Stimulated activated effector memory CD8-positive, alpha-beta T cell treated with anti-CD3 and anti-CD28 coated beads, Interleukin-12 subunit alpha, Interleukin-12 subunit beta, amount 100 ng/mL, for 72 hours (primary cell): Measurements from ENCODE around the gene WDR54.
"Not testable (repeated sequence)": the region's sequence is repeated elsewhere in the genome, so short reads cannot be mapped to it uniquely, and the experiment has no call there.

Source experiments
- ATAC-seq: fragments of 150-1000 bp; cut with Tn5 transposase; 2 replicates; pipeline ENCODE4 v1.10.0; 2021
- DNase-seq, 2 donors: peaks; one replicate each; pipeline ENCODE4 v3.0.0; 2021 to 2022; ENCODE audit warnings: low spot score in 2 of 2
- H3K27ac Mint-ChIP-seq: one replicate; pipeline ENCODE4 v1.8.0; 2022; ENCODE audit warnings: mild to moderate bottlenecking, mixed read lengths
- H3K36me3 Mint-ChIP-seq: one replicate; pipeline ENCODE4 v1.8.0; 2022; ENCODE audit warnings: mild to moderate bottlenecking, mixed read lengths
- H3K4me1 Mint-ChIP-seq: one replicate; pipeline ENCODE4 v1.8.0; 2022; ENCODE audit warnings: mixed read lengths
- H3K4me3 Mint-ChIP-seq: one replicate; pipeline ENCODE4 v1.8.0; 2022; ENCODE audit warnings: mild to moderate bottlenecking, mixed read lengths
- H3K9me3 Mint-ChIP-seq: one replicate; pipeline ENCODE4 v1.8.0; 2022; ENCODE audit warnings: mixed read lengths

WDR54 gene

DNA sequence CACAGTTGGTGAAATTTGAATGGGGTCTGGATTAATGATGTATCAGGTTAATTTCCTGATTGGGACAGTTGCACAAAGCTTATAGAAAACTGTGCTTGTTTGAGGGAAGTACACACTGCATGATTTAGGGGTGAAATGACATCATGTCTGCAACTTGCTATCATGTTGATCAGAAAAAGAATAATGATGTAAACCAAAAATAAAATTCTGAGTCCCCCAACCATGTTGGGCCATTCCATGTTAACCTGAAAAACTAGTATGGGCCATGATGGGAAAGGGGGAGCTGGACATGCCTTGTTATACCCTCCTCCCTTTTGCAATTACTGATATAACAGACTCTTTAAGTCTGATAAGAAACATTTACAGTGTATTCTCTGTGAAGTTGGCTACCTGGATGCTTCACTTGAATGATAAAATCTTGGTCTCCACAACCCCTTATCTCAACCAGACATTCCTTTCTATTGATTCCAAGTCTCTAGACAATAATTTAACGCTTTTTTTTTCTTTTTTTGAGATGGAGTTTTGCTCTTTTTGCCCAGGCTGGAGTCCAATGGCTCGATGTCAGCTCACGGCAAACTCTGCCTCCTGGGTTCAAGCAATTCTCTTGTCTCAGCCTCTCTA, 29.1 kb downstream of the WDR54 start:
- H3K9me3 Mint-ChIP-seq = no peaks in the 10 kb centered on the region
- no peak for DNase-seq
- peaks cover 14% of the 10 kb centered on the region for H3K36me3 Mint-ChIP-seq
- no peak for ATAC-seq
- peaks cover 30% of the 10 kb centered on the region for H3K4me1 Mint-ChIP-seq
- H3K27ac Mint-ChIP-seq = no peak overlapping the region
- no peak overlapping the region for H3K4me3 Mint-ChIP-seq

DNA sequence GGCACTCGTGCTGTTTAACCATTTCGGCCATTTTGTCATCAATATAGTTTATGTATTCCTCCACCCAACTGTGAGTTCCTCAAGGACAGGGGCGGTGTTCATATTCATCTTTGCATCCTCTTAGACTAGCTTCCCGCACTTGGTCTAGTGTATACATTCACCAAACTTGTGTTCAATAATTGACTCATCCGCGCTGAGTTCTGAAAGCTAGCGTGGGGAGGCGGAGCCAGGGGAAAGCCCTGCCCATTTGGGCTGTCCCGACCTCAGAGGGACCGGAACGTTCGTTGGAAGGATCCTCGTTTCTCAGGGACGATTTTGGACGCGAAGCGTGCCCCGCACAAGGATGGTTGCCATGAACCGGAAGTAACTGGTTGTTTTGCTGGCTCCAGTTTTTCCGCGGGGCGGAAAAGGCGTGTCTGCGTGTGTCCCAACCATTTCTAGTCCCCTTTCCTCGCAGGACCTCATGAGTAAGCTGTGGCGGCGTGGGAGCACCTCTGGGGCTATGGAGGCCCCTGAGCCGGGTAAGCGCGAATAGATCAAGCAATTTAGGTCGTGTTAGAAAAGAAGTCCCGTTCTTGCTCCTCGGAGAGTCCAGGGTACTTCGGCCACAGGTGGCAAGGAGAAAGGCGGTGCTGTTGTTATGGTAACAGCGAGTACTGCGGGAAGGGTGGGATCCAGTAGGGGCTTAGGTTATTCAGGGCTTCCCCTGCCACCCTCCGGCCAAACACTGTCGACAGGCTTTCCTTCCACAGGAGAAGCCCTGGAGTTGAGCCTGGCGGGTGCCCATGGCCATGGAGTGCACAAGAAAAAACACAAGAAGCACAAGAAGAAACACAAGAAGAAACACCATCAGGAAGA, 33.4 kb downstream of the WDR54 start, which contains the start of gene INO80B:
Gene INO80B (plus strand): TSS at position 434 of the 858 bp plus-strand sequence. CDS start 30 bp downstream, at position 464.
- H3K9me3 Mint-ChIP-seq = no peaks in the 10 kb centered on the region
- H3K27ac Mint-ChIP-seq = peak within 1 kb of the TSS; percentile 97
- H3K4me1 Mint-ChIP-seq = peaks cover 70% of the 10 kb centered on the region
- peak within 1 kb of the TSS; percentile 98 for H3K4me3 Mint-ChIP-seq
- ATAC-seq (peak; percentile 71), DNase-seq (peak; percentile 98 to 100)
- peaks cover 56% of the 10 kb centered on the region for H3K36me3 Mint-ChIP-seq

DNA sequence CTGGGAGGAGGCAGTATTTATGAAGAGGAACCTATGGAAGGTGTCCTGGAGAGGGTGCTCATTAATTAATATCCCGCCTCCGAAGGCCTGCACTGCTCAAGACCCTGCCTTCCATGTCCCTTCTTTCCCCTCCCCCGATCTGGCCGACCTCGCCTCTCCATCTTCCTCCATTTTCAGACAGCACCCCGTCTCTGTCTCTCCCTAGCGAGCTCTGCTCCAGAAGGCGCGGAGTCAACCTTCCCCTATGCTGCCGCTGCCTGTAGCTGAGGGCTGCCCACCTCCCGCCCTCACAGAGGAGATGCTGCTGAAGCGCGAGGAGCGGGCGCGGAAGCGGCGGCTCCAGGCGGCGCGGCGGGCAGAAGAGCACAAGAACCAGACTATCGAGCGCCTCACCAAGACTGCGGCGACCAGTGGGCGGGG, 35.6 kb downstream of the WDR54 start:
- ATAC-seq (no peak), DNase-seq (peak in 1 of 2 donors; percentile 74)
- Mint-ChIP-seq H3K4me3 (peak overlapping the region; percentile 98), H3K27ac (peak overlapping the region; percentile 97), H3K36me3 (peaks cover 78% of the 10 kb centered on the region), H3K4me1 (peaks cover 78% of the 10 kb centered on the region), H3K9me3 (no peaks in the 10 kb centered on the region)

DNA sequence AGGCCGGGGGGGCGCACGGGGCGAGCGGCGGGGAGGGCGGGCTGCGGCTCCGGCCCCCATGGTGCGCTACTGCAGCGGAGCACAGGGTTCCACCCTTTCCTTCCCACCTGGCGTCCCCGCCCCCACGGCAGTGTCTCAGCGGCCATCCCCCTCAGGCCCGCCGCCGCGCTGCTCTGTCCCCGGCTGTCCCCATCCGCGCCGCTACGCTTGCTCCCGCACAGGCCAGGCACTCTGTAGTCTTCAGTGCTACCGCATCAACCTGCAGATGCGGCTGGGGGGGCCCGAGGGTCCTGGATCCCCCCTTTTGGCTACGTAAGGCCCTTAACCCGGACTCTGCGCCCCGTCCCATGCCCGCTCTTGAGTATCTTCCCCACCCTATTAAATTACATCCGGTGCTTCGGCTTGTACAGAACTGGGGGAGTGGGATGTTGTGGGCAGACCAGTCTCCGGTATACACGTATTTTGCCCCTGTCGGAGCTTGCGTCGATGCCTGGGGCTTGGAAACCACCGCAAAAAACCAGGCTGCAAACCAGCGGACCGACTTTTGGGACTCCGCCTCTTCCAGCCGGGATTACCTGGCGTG, 36.1 kb downstream of the WDR54 start:
- peak overlapping the region; percentile 98 for H3K4me3 Mint-ChIP-seq
- no peaks in the 10 kb centered on the region for H3K9me3 Mint-ChIP-seq
- ATAC-seq (peak; percentile 61), DNase-seq (peak; percentile 79 to 93)
- H3K27ac Mint-ChIP-seq = peak overlapping the region; percentile 97
- peaks cover 76% of the 10 kb centered on the region for H3K4me1 Mint-ChIP-seq
- peaks cover 83% of the 10 kb centered on the region for H3K36me3 Mint-ChIP-seq

DNA sequence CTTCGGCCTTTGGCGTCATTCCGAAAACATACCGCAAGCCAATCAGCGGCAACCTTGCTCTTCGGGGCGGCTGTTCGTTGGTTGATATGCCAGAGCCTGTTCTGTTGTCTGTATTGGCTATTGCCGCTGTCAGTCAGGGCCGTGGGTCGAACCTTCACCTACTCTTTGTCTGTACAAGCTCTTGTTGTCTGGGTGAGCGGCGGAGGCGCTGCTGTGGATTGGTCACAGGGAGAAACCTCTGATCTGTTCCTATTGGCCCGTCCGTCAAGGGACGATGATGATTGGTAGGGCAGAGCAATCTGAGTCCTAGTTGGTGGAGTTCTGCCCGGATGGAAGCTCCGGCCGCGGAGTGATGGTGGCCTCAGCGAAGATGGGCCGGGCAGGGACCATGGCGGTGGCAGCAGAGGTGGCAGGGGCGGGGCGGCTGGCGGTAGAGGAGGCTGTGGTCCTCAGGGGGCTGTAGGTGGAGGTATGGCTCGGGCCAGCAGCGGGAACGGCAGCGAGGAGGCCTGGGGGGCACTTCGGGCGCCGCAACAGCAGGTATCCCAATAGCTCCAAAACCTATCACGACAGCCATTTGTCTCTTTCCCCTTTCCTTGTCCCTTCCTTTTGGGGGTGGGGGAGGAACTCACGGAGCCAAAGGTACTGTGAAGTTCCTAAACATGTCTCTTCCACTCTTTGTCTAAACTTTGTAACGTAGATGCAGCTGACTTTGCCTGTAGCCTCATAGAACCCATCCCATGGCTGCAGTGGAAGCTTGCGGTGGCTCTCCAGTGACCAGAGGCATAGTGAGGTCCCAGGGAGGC, 36.8 kb downstream of the WDR54 start, which contains the start of gene WBP1:
Gene WBP1 (plus strand): TSS at position 307 of the 806 bp plus-strand sequence. CDS start 165 bp downstream, at position 472.
- Mint-ChIP-seq H3K4me3 (peak within 1 kb of the TSS; percentile 98), H3K27ac (peak within 1 kb of the TSS; percentile 97), H3K36me3 (peaks cover 89% of the 10 kb centered on the region), H3K9me3 (no peaks in the 10 kb centered on the region), H3K4me1 (peaks cover 76% of the 10 kb centered on the region)
- ATAC-seq (peak; percentile 89), DNase-seq (peak; percentile 88 to 99)

DNA sequence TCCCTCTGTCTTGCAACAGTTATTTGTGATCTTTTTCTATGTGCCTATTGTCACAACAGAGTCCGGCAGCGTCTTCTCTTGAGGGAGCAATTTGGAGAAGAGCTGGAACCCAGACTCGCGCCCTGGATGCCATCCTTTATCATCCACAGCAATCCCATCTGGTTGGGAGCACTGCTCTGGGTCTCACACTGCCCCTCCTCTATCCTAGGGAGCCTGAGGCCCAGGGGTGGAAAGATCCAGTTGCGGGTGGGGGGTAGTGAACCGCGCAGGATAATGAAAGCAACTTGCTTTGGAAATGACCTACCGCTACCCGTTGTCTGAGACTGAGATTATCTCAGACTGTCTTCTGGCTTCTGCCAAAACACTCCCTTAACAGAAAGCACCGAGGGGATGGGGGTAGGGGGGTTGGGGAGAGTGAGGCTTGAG, 37.4 kb downstream of the WDR54 start:
- peaks cover 76% of the 10 kb centered on the region for H3K4me1 Mint-ChIP-seq
- H3K27ac Mint-ChIP-seq = peak overlapping the region; percentile 97
- H3K9me3 Mint-ChIP-seq = no peaks in the 10 kb centered on the region
- H3K36me3 Mint-ChIP-seq = peaks cover 94% of the 10 kb centered on the region
- H3K4me3 Mint-ChIP-seq = peak overlapping the region; percentile 98
- DNase-seq (no peak), ATAC-seq (no peak)

DNA sequence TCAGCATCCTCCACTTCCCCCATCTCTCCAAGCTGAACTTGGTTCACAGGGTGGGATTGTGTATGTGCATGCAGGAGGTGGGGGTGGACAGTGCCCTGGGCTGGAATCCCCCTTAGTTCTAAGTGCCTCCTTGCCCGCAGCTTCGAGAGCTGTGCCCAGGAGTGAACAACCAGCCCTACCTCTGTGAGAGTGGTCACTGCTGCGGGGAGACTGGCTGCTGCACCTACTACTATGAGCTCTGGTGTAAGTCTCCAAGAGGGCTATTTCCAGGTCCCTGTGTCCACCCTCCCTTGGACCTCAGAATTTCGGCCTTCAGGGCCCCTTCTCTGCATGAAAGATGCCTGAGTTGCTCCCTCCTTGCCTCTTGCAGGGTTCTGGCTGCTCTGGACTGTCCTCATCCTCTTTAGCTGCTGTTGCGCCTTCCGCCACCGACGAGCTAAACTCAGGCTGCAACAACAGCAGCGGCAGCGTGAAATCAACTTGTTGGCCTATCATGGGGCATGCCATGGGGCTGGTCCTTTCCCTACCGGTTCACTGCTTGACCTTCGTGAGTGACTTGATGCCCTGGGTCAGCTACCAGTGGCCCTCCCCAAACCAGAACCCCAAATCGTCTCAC, 38.1 kb downstream of the WDR54 start:
- not testable (repeated sequence) for ATAC-seq

DNA sequence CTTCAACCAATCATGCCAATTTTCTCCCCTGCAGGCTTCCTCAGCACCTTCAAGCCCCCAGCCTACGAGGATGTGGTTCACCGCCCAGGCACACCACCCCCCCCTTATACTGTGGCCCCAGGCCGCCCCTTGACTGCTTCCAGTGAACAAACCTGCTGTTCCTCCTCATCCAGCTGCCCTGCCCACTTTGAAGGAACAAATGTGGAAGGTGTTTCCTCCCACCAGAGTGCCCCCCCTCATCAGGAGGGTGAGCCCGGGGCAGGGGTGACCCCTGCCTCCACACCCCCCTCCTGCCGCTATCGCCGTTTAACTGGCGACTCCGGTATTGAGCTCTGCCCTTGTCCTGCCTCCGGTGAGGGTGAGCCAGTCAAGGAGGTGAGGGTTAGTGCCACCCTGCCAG, 38.7 kb downstream of the WDR54 start:
- DNase-seq, ATAC-seq, H3K9me3 Mint-ChIP-seq: not testable (repeated sequence)
- Mint-ChIP-seq H3K4me1 (peaks cover 66% of the 10 kb centered on the region), H3K27ac (peak overlapping the region; percentile 97), H3K36me3 (peaks cover 91% of the 10 kb centered on the region), H3K4me3 (peak overlapping the region; percentile 98)

More for the DNA sequence above, 38.1 kb downstream of the WDR54 start:
- peaks cover 91% of the 10 kb centered on the region for H3K36me3 Mint-ChIP-seq
- H3K4me3 Mint-ChIP-seq = peak overlapping the region; percentile 98
- peaks cover 71% of the 10 kb centered on the region for H3K4me1 Mint-ChIP-seq
- peak overlapping the region; percentile 97 for H3K27ac Mint-ChIP-seq
- DNase-seq, H3K9me3 Mint-ChIP-seq: not testable (repeated sequence)

DNA sequence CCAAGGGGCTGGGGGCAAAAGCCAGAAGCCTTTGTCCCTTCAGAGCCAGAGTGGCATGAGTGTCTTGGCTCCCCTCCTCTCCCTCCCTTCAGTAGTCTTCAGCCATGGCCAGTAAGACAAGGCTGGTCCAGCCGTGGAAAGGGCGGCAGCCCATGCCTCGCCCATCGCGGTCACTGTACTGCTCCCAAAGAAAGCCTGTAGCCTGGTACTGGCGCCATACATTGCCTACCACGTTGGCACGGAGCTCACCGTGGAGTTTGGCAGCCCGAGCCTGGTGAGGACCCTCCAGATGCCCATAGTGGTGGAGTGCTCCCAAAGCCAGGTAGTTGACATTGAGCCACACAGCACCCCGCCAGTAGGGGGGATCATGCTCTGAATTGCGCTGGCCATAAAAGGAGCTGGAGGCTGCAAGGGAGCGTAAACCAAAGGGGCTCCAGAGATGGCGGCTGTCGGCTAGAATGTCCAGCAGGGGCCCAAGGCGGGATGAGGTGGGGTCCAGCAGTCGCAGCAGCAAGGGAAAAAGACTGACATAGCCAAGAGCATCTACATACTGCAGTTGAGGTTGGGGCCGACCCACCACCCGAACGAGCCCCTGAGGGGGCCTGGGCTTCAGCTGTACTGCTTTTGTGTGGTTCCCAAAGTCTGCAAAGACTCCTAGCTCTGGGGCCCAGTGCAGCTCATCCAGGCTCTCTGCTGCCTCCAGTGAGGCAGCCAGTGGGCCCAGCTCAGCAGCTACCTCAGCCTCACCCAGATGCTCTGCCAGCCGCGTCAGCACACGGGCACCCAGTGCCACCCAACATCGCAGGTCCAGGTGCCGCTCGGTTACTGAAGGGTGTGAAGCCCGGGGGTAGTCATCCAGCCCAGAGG, 39.9 kb downstream of the WDR54 start:
- no peak for DNase-seq
- Mint-ChIP-seq H3K4me1 (peaks cover 53% of the 10 kb centered on the region), H3K36me3 (peaks cover 81% of the 10 kb centered on the region), H3K27ac (no peak overlapping the region), H3K4me3 (no peak overlapping the region), H3K9me3 (no peaks in the 10 kb centered on the region)
- no peak for ATAC-seq

DNA sequence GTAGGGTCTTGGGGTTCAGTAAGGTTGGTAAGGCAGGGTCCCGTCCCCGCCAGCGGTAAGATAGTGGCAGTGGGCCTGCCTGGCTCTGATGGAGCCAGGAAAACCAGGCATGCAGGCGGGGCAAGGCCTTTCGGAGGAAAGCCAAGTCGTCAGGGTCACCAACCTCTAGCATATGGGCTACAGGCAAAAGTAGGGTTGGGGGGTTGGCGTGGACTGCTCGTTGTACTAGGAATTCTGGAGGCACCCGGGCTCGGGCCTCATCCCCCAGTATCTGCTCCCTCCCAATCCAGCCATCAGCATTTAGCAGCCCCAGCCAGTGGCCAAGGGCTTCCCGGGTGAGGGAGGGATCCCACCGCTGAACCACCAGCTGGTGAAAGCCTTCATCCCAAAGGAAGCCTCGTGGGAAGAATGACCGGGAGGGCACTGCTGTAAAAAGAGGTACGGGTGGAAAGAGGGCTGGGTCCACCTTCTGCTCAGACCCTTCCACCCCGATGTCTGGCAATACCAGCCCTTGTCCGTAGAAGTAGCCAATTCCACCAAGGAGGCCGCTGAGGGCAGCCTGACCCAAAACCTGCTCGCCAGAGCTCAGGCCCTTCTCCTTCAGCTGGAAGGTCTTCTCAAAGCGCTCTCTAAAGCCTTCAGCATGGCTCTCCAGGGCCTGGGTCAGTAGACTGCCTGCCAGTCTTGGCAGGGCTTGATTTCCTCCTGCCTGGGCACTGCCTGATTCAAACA, 40.7 kb downstream of the WDR54 start:
- H3K27ac Mint-ChIP-seq = peak overlapping the region; percentile 86
- H3K36me3 Mint-ChIP-seq = peaks cover 73% of the 10 kb centered on the region

DNA sequence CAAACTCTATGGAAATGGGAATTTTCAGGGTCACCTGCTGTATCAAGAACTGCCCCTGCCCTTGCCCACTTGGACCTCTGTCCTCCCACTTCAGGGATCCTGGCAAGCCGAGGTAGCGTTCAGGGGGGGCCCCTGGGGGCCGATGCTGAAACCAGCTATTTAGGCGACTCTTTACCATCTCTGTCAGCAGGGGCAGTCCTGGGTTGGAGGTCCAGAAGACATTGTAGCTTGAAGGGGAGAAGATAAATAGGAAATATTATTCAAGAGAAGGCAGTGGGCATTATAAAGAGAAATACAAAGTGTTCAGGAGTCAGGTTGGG, 41.2 kb downstream of the WDR54 start:
- peak overlapping the region; percentile 97 for H3K4me3 Mint-ChIP-seq
- ATAC-seq (no peak), DNase-seq (no peak)
- H3K9me3 Mint-ChIP-seq = no peaks in the 10 kb centered on the region
- H3K36me3 Mint-ChIP-seq = peaks cover 68% of the 10 kb centered on the region
- peaks cover 40% of the 10 kb centered on the region for H3K4me1 Mint-ChIP-seq
- peak overlapping the region; percentile 86 for H3K27ac Mint-ChIP-seq

More for the DNA sequence above, 40.7 kb downstream of the WDR54 start:
- peak overlapping the region; percentile 97 for H3K4me3 Mint-ChIP-seq
- H3K4me1 Mint-ChIP-seq = peaks cover 45% of the 10 kb centered on the region
- no peak for DNase-seq
- H3K9me3 Mint-ChIP-seq = no peaks in the 10 kb centered on the region
- ATAC-seq = no peak

DNA sequence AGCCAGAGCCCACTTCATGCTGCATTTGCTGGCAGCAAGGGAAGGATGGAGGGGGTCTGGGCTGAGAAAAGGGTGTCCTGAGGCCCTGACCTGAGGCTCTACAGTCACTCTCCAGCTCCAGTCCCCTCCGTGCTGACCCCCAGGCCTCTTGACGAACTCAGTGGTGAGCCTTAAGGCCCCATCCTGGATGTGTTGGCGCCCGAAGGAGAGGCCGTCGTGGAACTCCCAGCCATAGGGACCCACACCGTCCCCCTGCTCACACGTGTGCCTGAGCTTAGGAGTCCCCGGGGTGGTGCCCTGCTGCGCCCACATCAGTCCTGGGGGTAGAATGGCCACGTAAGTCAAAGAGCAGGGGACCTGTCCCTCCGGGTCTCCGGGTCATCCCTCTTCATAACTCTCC, 42.9 kb downstream of the WDR54 start:
- H3K36me3 Mint-ChIP-seq = peaks cover 51% of the 10 kb centered on the region

DNA sequence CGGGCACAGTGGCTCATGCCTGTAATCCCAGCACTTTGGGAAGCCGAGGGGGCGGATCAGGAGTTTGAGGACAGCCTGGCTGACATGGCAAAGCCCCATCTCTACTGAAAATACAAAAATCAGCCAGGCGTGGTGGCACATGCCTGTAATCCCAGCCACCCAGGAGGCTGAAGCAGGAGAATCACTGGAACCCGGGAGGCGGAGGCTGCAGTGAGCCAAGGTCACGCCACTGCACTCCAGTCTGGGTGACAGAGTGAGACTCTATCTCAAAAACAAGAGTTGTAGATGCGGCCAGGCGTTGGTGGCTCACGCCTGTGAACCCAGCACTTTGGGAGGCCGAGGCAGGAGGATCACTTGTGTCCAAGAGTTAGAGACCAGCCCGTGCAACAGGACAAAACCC, 49.2 kb downstream of the WDR54 start:
- Mint-ChIP-seq H3K36me3 (peaks cover 56% of the 10 kb centered on the region), H3K27ac (peak overlapping the region; percentile 83), H3K4me3 (peak overlapping the region; percentile 97), H3K4me1 (peaks cover 27% of the 10 kb centered on the region)
- not testable (repeated sequence) for DNase-seq, ATAC-seq, H3K9me3 Mint-ChIP-seq

More for the DNA sequence above, 42.9 kb downstream of the WDR54 start:
- Mint-ChIP-seq H3K4me3 (peak overlapping the region; percentile 97), H3K9me3 (no peaks in the 10 kb centered on the region), H3K4me1 (peaks cover 25% of the 10 kb centered on the region), H3K27ac (peak overlapping the region; percentile 98)
- DNase-seq (no peak), ATAC-seq (no peak)
